ENCODE data around the gene MX2.

DNA sequence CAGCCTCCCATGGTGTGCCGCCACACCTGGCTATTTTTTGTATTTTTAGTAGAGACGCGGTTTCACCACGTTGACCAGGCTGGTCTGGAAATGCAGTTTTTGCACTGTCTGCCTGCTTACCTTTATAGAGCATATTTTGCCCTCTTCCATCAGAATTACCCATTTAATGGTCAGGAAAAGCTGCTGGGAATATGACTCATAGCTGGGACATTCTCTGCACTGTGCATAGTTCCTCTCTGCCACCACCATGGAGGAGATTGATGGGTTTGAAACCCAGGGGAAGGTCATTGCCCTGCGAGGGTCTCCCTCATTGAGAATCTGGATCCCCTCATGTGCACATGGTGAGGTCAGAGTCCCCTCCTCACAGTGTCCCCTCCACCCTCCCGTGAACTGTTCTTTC, 96.3 kb downstream of the MX2 start:
- TF ChIP-seq, protein P1, sequence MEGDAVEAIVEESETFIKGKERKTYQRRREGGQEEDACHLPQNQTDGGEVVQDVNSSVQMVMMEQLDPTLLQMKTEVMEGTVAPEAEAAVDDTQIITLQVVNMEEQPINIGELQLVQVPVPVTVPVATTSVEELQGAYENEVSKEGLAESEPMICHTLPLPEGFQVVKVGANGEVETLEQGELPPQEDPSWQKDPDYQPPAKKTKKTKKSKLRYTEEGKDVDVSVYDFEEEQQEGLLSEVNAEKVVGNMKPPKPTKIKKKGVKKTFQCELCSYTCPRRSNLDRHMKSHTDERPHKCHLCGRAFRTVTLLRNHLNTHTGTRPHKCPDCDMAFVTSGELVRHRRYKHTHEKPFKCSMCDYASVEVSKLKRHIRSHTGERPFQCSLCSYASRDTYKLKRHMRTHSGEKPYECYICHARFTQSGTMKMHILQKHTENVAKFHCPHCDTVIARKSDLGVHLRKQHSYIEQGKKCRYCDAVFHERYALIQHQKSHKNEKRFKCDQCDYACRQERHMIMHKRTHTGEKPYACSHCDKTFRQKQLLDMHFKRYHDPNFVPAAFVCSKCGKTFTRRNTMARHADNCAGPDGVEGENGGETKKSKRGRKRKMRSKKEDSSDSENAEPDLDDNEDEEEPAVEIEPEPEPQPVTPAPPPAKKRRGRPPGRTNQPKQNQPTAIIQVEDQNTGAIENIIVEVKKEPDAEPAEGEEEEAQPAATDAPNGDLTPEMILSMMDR (conservative IDR thresholded peaks at IDR 0.05 in 1 of 2, IDR thresholded peaks at IDR 0.05 in 1 of 2; ENCODE audit: extremely low read depth in 1 of 2, insufficient read depth in 1 of 2, low read depth in 1 of 2, low read length in 2 of 2): no peak
- no peak for TF ChIP-seq EZH2 (IDR thresholded peaks at IDR 0.05; ENCODE audit: borderline replicate concordance, low read length)
